GM21526 (cell line): Measurements from ENCODE around the gene RIMBP2.

Experiments used
- ATAC-seq: cut with Tn5 transposase; IDR thresholded peaks from one replicate; pipeline ENCODE4 v1.9.1; 2021; ENCODE audit warnings: moderate library complexity; ENCODE audit not compliant: unreplicated experiment, low FRiP score

Gene RIMBP2

GRCh38 chr12:130362060-130362459, 354.0 kb downstream of the RIMBP2 start:
- ATAC-seq, result no peak

GRCh38 chr12:130357729-130358330, 358.3 kb downstream of the RIMBP2 start:
- no peak for ATAC-seq

- ATAC-seq, result no peak
Observed at GRCh38 chr12:130357241-130357640, 358.9 kb downstream of the RIMBP2 start.

- ATAC-seq, result no peak
Observed at GRCh38 chr12:130356222-130356621, 359.9 kb downstream of the RIMBP2 start.

GRCh38 chr12:130354407-130354806, 361.7 kb downstream of the RIMBP2 start:
- no peak for ATAC-seq

- no peak for ATAC-seq
Observed at GRCh38 chr12:130353081-130353480, 363.0 kb downstream of the RIMBP2 start.

- ATAC-seq, result no peak
Observed at GRCh38 chr12:130351326-130351725, 364.8 kb downstream of the RIMBP2 start.

- ATAC-seq, result no peak
Observed at GRCh38 chr12:130350715-130351114, 365.4 kb downstream of the RIMBP2 start.

GRCh38 chr12:130347588-130347987, 368.5 kb downstream of the RIMBP2 start:
- ATAC-seq, result no peak
